Activated B cell treated with CpG ODN at 0.5 μM for 24 hours (primary cell): ENCODE results near the gene HRH4. TPM values are rescaled to one million over a fixed set of nuclear protein-coding genes. Genes with fewer than 3 reads are reported as not detected.
A peak's percentile ranks its signal among the peaks of the same experiment; 100 is the strongest.

ENCODE experiments used
- ATAC-seq: fragments of 200-7000 bp; cut with Tn5 transposase; one replicate; pipeline ENCODE4 v1.10.0; 2021; ENCODE audit warnings: low read depth, mild to moderate bottlenecking, moderate library complexity
- CTCF ChIA-PET: fragments of 350-600 bp; sonication (Branson Sonifier 250); formaldehyde crosslinking; loops from one replicate; lab custom pipeline; 2021; ENCODE audit warnings: antibody characterized with exemption; lab: Charles Lee
- POLR2A ChIA-PET: fragments of 350-600 bp; sonication (Branson Sonifier 250); formaldehyde crosslinking; loops from one replicate; lab custom pipeline; 2021; ENCODE audit warnings: antibody characterized with exemption; lab: Charles Lee
- DNase-seq: peaks from one replicate; pipeline ENCODE4 v3.0.0; 2022
- H3K27ac Mint-ChIP-seq: one replicate; pipeline ENCODE4 v1.8.0; 2020; ENCODE audit warnings: mixed read lengths
- H3K27me3 Mint-ChIP-seq: one replicate; pipeline ENCODE4 v1.8.0; 2021; ENCODE audit warnings: mixed read lengths
- H3K36me3 Mint-ChIP-seq: one replicate; pipeline ENCODE4 v1.8.0; 2021; ENCODE audit warnings: low read depth, mixed read lengths
- H3K4me1 Mint-ChIP-seq: one replicate; pipeline ENCODE4 v1.8.0; 2021; ENCODE audit warnings: mixed read lengths
- H3K4me3 Mint-ChIP-seq: one replicate; pipeline ENCODE4 v1.8.0; 2020; ENCODE audit warnings: mild to moderate bottlenecking, mixed read lengths
- H3K9me3 Mint-ChIP-seq: one replicate; pipeline ENCODE4 v1.8.0; 2020; ENCODE audit warnings: mixed read lengths
- intact Hi-C: fragments of 100-400 bp; cut with micrococcal nuclease; formaldehyde crosslinking; loops from one replicate; pipeline ENCODE4 v1.15.1; 2024
- total RNA-seq: library from RNA; stranded (reverse); gene quantifications from 2 replicates; pipeline ENCODE4 v1.2.3, GENCODE V29; 2022
- TF ChIP-seq, protein P1 (sequence below): fragments of 200-600 bp; IDR thresholded peaks from one replicate; pipeline ENCODE4 v1.8.0; 2022; ENCODE audit warnings: antibody characterized with exemption, mild to moderate bottlenecking

Gene HRH4
- total RNA-seq, 1 donor from 2014 or later, result not detected

DNA sequence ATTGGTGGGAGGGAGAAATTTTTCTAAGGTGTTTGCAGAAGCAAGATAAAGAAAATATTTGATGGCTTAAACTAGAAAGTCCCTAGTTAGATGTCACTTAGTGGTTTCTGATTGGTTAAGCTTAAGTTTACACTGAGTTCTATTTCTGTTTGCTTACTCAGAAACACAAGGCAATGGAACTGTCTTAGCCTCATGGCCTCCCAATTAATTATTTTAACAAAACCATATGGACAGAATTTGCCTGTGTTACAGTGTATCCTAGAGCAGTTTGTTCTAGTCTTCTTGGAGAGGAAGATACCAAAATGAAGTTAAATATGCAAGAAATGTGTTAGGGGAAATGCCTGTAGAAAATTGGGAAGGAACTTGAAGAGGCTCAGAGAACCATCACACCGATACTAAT is 38.6 kb upstream of the HRH4 start:
- ATAC-seq (no peak), DNase-seq (no peak)
- H3K36me3 Mint-ChIP-seq, result peaks cover 11% of the 10 kb centered on the region
- ChIA-PET POLR2A (no interaction called here), CTCF (interaction anchor here (0.6 kb wide), 1 partner anchor 466 kb away, joined by 3 read pairs; no protein-coding TSS in a partner anchor)
- peaks cover 58% of the 10 kb centered on the region for H3K27me3 Mint-ChIP-seq
- no peak overlapping the region for H3K27ac Mint-ChIP-seq
- peaks cover 9% of the 10 kb centered on the region for H3K4me1 Mint-ChIP-seq
- no peak overlapping the region for H3K4me3 Mint-ChIP-seq
- intact Hi-C loops, result no loop called here
- peaks cover 7% of the 10 kb centered on the region for H3K9me3 Mint-ChIP-seq
- TF ChIP-seq, protein P1, sequence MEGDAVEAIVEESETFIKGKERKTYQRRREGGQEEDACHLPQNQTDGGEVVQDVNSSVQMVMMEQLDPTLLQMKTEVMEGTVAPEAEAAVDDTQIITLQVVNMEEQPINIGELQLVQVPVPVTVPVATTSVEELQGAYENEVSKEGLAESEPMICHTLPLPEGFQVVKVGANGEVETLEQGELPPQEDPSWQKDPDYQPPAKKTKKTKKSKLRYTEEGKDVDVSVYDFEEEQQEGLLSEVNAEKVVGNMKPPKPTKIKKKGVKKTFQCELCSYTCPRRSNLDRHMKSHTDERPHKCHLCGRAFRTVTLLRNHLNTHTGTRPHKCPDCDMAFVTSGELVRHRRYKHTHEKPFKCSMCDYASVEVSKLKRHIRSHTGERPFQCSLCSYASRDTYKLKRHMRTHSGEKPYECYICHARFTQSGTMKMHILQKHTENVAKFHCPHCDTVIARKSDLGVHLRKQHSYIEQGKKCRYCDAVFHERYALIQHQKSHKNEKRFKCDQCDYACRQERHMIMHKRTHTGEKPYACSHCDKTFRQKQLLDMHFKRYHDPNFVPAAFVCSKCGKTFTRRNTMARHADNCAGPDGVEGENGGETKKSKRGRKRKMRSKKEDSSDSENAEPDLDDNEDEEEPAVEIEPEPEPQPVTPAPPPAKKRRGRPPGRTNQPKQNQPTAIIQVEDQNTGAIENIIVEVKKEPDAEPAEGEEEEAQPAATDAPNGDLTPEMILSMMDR, result no peak

DNA sequence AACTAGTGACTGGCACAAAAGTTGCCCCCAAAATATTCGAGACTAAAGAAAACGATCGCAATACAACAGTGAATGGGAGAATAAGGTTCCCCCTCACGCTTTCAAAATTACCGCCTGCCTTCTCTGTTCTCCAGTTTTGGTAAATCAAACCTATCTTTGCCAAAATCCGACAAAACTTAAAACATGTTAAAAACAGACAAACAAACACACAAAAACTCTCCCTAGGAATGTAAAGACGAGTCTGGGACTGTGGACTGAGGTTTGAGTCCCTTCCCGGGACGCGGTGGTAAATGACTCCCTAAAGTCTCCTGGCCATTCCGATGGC is 34.4 kb upstream of the HRH4 start:
- H3K36me3 Mint-ChIP-seq, result peaks cover 17% of the 10 kb centered on the region
- CTCF ChIA-PET, result no interaction called here
- DNase-seq, result no peak
- peaks cover 20% of the 10 kb centered on the region for H3K4me1 Mint-ChIP-seq
- TF ChIP-seq, protein P1, result no peak
- H3K4me3 Mint-ChIP-seq, result peak overlapping the region; percentile 93
- peaks cover 7% of the 10 kb centered on the region for H3K9me3 Mint-ChIP-seq
- peak overlapping the region; percentile 71 for H3K27ac Mint-ChIP-seq
- ATAC-seq, result no peak
- peaks cover 27% of the 10 kb centered on the region for H3K27me3 Mint-ChIP-seq
- POLR2A ChIA-PET, result interaction anchor here (1.5 kb wide), 2 partner anchors 29 to 249 kb away, joined by 7 to 8 read pairs; partner anchors contain the start of gene OSBPL1A
- intact Hi-C loops, result loop anchor here (2.0 to 5.0 kb wide), 4 partner anchors 29 to 1493 kb away; partner anchors contain the start of genes OSBPL1A and RBBP8

DNA sequence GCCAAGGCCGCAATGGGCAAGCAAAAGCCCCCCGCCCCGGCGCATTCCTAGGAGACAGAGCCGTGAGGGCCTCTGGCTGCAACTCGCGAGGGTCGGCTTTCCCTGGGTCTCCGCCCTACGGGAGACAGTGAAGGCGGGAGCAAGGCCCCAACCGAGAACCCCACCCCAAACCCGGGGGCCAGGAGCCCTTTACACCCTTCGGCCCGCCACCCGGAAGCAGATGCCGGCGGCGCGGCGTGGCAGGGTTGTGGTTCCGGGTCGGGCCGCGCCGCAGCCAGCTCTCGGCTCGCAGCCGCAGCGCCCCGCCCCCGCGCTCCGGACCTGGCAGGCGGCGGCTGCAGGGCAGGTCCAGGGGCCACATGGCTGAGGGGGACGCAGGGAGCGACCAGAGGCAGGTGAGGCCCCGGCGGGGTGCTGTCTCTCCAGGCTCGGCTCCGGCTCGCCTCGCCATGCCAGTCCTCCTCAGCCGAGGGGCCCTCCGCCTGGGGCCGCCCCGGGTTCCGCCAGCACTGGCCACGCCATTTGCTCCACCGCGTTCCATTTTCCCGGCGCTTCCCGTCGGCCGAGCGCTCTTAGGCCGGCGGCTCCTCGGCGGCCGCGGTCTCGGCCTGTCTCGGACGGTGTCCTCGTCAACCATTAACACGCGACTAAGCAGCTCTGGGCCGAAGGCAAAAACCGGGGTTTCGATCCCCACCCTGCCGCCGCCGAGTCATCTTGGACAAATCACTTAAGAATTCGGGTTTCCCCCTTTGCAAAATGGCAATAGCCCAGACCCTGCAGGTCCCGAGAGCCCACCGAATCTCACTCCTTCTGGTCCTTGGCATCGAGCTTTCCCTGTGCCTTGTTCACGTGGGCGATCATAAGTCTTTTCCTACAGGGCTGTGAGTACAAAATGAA is 33.8 kb upstream of the HRH4 start, which contains the start of gene IMPACT:
IMPACT (plus strand) TSS at position 273 of the 897 bp plus-strand sequence; CDS start at position 360, 87 bp downstream.
- Mint-ChIP-seq H3K4me1 (peaks cover 20% of the 10 kb centered on the region), H3K36me3 (peaks cover 20% of the 10 kb centered on the region), H3K27ac (peak within 1 kb of the TSS; percentile 87), H3K27me3 (peaks cover 23% of the 10 kb centered on the region), H3K9me3 (peaks cover 7% of the 10 kb centered on the region), H3K4me3 (peak within 1 kb of the TSS; percentile 93)
- POLR2A ChIA-PET, result interaction anchor here (0.6 to 1.5 kb wide), 3 partner anchors 29 to 533 kb away, joined by 5 to 8 read pairs (median 7); partner anchors contain the start of gene OSBPL1A
- TF ChIP-seq, protein P1, result no peak
- CTCF ChIA-PET, result no interaction called here
- peak; percentile 80 for DNase-seq
- intact Hi-C loops, result loop anchor here (2.0 to 5.0 kb wide), 4 partner anchors 30 to 1494 kb away; partner anchors contain the start of genes OSBPL1A and RBBP8
- peak; percentile 91 for ATAC-seq

DNA sequence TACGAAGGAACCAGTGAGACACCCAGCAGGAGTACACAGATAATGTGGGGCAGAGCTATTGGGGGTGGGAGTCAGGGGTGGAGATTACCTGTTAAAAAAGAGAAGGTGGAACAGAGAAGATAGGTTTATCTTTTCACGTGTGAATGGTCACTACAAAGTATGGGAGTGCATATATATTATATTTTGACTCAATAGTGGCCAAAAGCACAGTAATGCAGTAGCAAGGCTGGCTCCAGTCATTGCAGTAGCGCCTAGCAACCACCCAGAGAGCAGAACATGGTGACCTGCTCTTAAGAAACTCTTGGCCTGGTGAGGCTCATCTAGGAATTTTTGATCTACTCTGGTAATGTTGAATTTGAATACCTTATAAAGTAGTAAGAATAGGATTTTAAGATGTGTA is 33.0 kb upstream of the HRH4 start:
- Mint-ChIP-seq H3K9me3 (peaks cover 7% of the 10 kb centered on the region), H3K27ac (no peak overlapping the region), H3K27me3 (peaks cover 18% of the 10 kb centered on the region), H3K36me3 (peaks cover 21% of the 10 kb centered on the region), H3K4me3 (peak overlapping the region; percentile 93), H3K4me1 (peaks cover 20% of the 10 kb centered on the region)
- ChIA-PET CTCF (no interaction called here), POLR2A (interaction anchor here (1.5 kb wide), 2 partner anchors 30 to 250 kb away, joined by 7 to 8 read pairs; partner anchors contain the start of gene OSBPL1A)
- intact Hi-C loops, result loop anchor here (2.0 to 5.0 kb wide), 4 partner anchors 31 to 1495 kb away; partner anchors contain the start of genes OSBPL1A and RBBP8
- DNase-seq, result no peak
- TF ChIP-seq, protein P1, result no peak
- no peak for ATAC-seq
